HepG2 (cell line): Measurements from ENCODE around the gene ATG5. TPM values are rescaled to one million over a fixed set of nuclear protein-coding genes. Genes with fewer than 3 reads are reported as not detected.

ENCODE experiments used
- ATAC-seq: fragments of 200-7000 bp; cut with Tn5 transposase; 3 replicates; pipeline ENCODE4 v1.9.1; 2020; ENCODE audit warnings: mild to moderate bottlenecking, moderate library complexity
- BruUV-seq: library from RNA; stranded (reverse); fragments of 400-500 nt; replicated peaks from 2 replicates; lab custom pipeline; 2021; lab: Mats Ljungman, UMichigan
- CTCF ChIA-PET: fragments of 300-600 bp; formaldehyde crosslinking; extraction: SDS; loops from one replicate; lab custom pipeline; 2021; ENCODE audit warnings: low total read pairs, inconsistent platforms, low intra/inter-chr PET ratio; lab: Yijun Ruan, JAX
- POLR2A ChIA-PET: fragments of 350-600 bp; sonication (Branson Sonifier 250); formaldehyde crosslinking; loops from one replicate; lab custom pipeline; 2020; ENCODE audit warnings: antibody characterized with exemption, inconsistent platforms; lab: Yijun Ruan, JAX
- DNase-seq: peaks from one replicate; pipeline ENCODE4 v3.0.0-alpha.2; 2015; ENCODE audit warnings: low spot score
- FAIRE-seq: peaks from 3 replicates; lab custom pipeline; 2011; peaks lifted over from hg19 to GRCh38; lab: Jason Lieb, UNC
- H2AFZ ChIP-seq: one replicate; pipeline ENCODE4 v1.6.1; 2011; ENCODE audit warnings: low read length, inconsistent platforms
- H3K27ac ChIP-seq: fragments of 300-600 bp; 3 replicates; pipeline ENCODE4 v1.8.0; 2011; ENCODE audit warnings: mixed run types, mild to moderate bottlenecking, mixed read lengths, low read length, inconsistent platforms; ENCODE audit not compliant: insufficient read depth; ENCODE audit errors: extremely low read length
- H3K27me3 ChIP-seq, 2 experiments: fragments of 200-600 bp in 1 of 2; 2 replicates in 1 of 2; 3 replicates in 1 of 2; pipeline versions ENCODE4 v1.6.0 to v1.8.0; 2011; ENCODE audit warnings: low read length in 2 of 2, mild to moderate bottlenecking in 2 of 2, moderate library complexity in 2 of 2, inconsistent platforms in 1 of 2; ENCODE audit not compliant: insufficient read depth in 2 of 2, control insufficient read depth in 1 of 2
- H3K36me3 ChIP-seq, 2 experiments: fragments of 200-600 bp in 1 of 2; replicated peaks in 1 of 2; 2 replicates in 1 of 2; 3 replicates in 1 of 2; pipeline versions ENCODE4 v1.5.1 to v1.8.0; 2011; ENCODE audit warnings: low read length in 2 of 2, inconsistent platforms in 1 of 2; ENCODE audit not compliant: insufficient read depth in 2 of 2, control insufficient read depth in 1 of 2
- H3K4me1 ChIP-seq: 2 replicates; pipeline ENCODE4 v1.5.1; 2012; ENCODE audit warnings: low read length, inconsistent platforms; ENCODE audit not compliant: insufficient read depth
- H3K4me2 ChIP-seq: 2 replicates; pipeline ENCODE4 v1.6.0; 2011; ENCODE audit warnings: low read depth, low read length, inconsistent platforms
- H3K4me3 ChIP-seq, 3 experiments: fragments of 200-600 bp in 1 of 3; sonication (generic), shearing (Covaris generic) in 1 of 3; replicated peaks in 1 of 3; 2 replicates each; pipeline ENCODE4 v1.5.1; 2011 to 2016; ENCODE audit warnings: low read length in 3 of 3, inconsistent platforms in 2 of 3, low read depth in 2 of 3, mild to moderate bottlenecking in 2 of 3, control low read depth in 1 of 3, mixed read lengths in 1 of 3; ENCODE audit not compliant: insufficient read depth in 1 of 3
- H3K79me2 ChIP-seq: one replicate; pipeline ENCODE4 v1.6.1; 2011; ENCODE audit warnings: low read length, inconsistent platforms; ENCODE audit not compliant: insufficient read depth
- H3K9ac ChIP-seq: 2 replicates; pipeline ENCODE4 v1.6.0; 2011; ENCODE audit warnings: mild to moderate bottlenecking, low read depth, low read length, inconsistent platforms; ENCODE audit not compliant: insufficient read depth
- H3K9me3 ChIP-seq: 2 replicates; pipeline ENCODE4 v1.5.1; 2012; ENCODE audit warnings: mild to moderate bottlenecking, low read length
- H4K20me1 ChIP-seq: 2 replicates; pipeline ENCODE4 v1.6.0; 2011; ENCODE audit warnings: inconsistent platforms, mild to moderate bottlenecking, low read length, moderate library complexity; ENCODE audit not compliant: insufficient read depth
- ARNT ChIP-seq: fragments of 450-650 bp; IDR thresholded peaks from 2 replicates; pipeline ENCODE4 v1.6.1; 2017
- HDAC1 ChIP-seq: sonication (generic); formaldehyde crosslinking; IDR thresholded peaks from 2 replicates; pipeline ENCODE4 v1.5.1; 2020; ENCODE audit warnings: mild to moderate bottlenecking, missing genetic modification reagents
- NR2F1 ChIP-seq, 2 experiments: fragments of 450-650 bp in 1 of 2; formaldehyde crosslinking in 1 of 2; IDR thresholded peaks; 2 replicates each; pipeline versions ENCODE4 v1.5.0 to v1.6.1; 2016 to 2020; ENCODE audit warnings: mild to moderate bottlenecking in 1 of 2, missing compliant biosample characterization in 1 of 2, missing genetic modification reagents in 1 of 2, moderate library complexity in 1 of 2
- SALL1 ChIP-seq: sonication (generic); formaldehyde crosslinking; IDR thresholded peaks from 2 replicates; pipeline ENCODE4 v1.8.0; 2022; ENCODE audit warnings: mild to moderate bottlenecking, missing genetic modification reagents
- SIN3B ChIP-seq: fragments of 150-350 bp; IDR thresholded peaks from 2 replicates; pipeline ENCODE4 v1.6.1; 2014; ENCODE audit warnings: low read length
- ZNF382 ChIP-seq: sonication (generic); formaldehyde crosslinking; IDR thresholded peaks from 2 replicates; pipeline ENCODE4 v1.5.0; 2020; ENCODE audit warnings: missing genetic modification reagents, mild to moderate bottlenecking, borderline replicate concordance
- ZSCAN20 ChIP-seq: sonication (generic); formaldehyde crosslinking; IDR thresholded peaks from 2 replicates; pipeline ENCODE4 v1.4.0; 2020; ENCODE audit warnings: missing genetic modification reagents, mild to moderate bottlenecking, borderline replicate concordance
- ZSCAN29 ChIP-seq: sonication (generic); formaldehyde crosslinking; conservative IDR thresholded peaks from 2 replicates; pipeline ENCODE4 v1.4.0; 2020; ENCODE audit warnings: mild to moderate bottlenecking, missing genetic modification reagents
- ZSCAN30 ChIP-seq: sonication (generic); formaldehyde crosslinking; IDR thresholded peaks from 2 replicates; pipeline ENCODE4 v1.5.0; 2020; ENCODE audit warnings: mild to moderate bottlenecking, missing genetic modification reagents
- ZSCAN5A ChIP-seq: sonication (generic); formaldehyde crosslinking; IDR thresholded peaks from 2 replicates; pipeline ENCODE4 v1.8.0; 2022; ENCODE audit warnings: mild to moderate bottlenecking, missing genetic modification reagents, borderline replicate concordance
- WGBS: methylation state at CpG from one replicate; pipeline ENCODE4 v1.1.6; 2017; ENCODE audit warnings: low lambda C conversion rate; 5-methylcytosine and 5-hydroxymethylcytosine counted together
- in situ Hi-C: cut with HindIII; loops from 2 replicates; pipeline ENCODE4 v1.10.0; 2017; ENCODE audit warnings: low pct_unique_long_range_greater_than_20kb; ENCODE audit not compliant: extremely low pct_ligation_motif_present
- intact Hi-C: fragments of 100-400 bp; cut with micrococcal nuclease; formaldehyde crosslinking; loops from one replicate; pipeline ENCODE4 v1.10.0; 2022; ENCODE audit not compliant: unreplicated experiment
- polyA plus RNA-seq, 8 experiments: library from polyadenylated mRNA; depleted of rRNA in 3 of 8; stranded (reverse) in 7 of 8; unstranded in 1 of 8; fragments of >200 nt; fragmentation: Illumina TruSeq in 4 of 8; extraction: Trizol in 4 of 8; gene quantifications; 2 replicates each; pipeline versions ENCODE4 v1.2.1 to v1.2.3, GENCODE V29; 2011 to 2016; ENCODE audit warnings: low read depth in 4 of 8, missing spikeins in 1 of 8, mixed read lengths in 1 of 8; ENCODE audit not compliant: insufficient read depth in 1 of 8
- total RNA-seq, 5 experiments: library from RNA; depleted of rRNA; stranded (reverse); fragments of >200 nt; fragmentation: Illumina TruSeq; extraction: Trizol; gene quantifications; 2 replicates each; pipeline ENCODE4 v1.2.3, GENCODE V29; 2016; ENCODE audit warnings: low read depth in 1 of 5
- TF ChIP-seq, protein P1 (sequence below): sonication (generic); formaldehyde crosslinking; IDR thresholded peaks from 2 replicates; pipeline ENCODE4 v1.5.0; 2020; ENCODE audit warnings: missing genetic modification reagents
- TF ChIP-seq, protein P2 (sequence below): IDR thresholded peaks from 2 replicates; pipeline ENCODE4 v1.6.1; 2016; ENCODE audit warnings: missing genetic modification reagents, missing compliant biosample characterization
- TF ChIP-seq, protein P3 (sequence below): sonication (generic); formaldehyde crosslinking; IDR thresholded peaks from 2 replicates; pipeline ENCODE4 v1.5.1; 2020; ENCODE audit warnings: mild to moderate bottlenecking, missing genetic modification reagents, moderate library complexity

Gene ATG5
- total and polyA plus RNA-seq, 2 of the 13 experiments (the other 11 are each of a cell fraction or from before 2014, with no cell fraction given): 21.3 to 48.0 TPM

- H3K4me1 ChIP-seq: peaks cover 11% of the 10 kb centered on the region
- in situ Hi-C loops (no loop called here), intact Hi-C loops (no loop called here)
- no peaks in the 10 kb centered on the region for H3K27me3 ChIP-seq
- ATAC-seq (no peak), FAIRE-seq (no peak), DNase-seq (no peak)
- WGBS: no CpG with 5 or more reads among the region's 1 CpG
- H3K79me2 ChIP-seq: no peaks in the 10 kb centered on the region
- H3K9ac ChIP-seq: no peak overlapping the region
- BruUV-seq: no TSS peak
- ChIA-PET CTCF (no interaction called here), POLR2A (no interaction called here)
- no peaks in the 10 kb centered on the region; a peak in 1 of 5 replicates for H3K36me3 ChIP-seq
- H3K27ac ChIP-seq: no peak overlapping the region
- H3K9me3 ChIP-seq: no peaks in the 10 kb centered on the region
- no peak overlapping the region for H3K4me3 ChIP-seq
- no peak overlapping the region for H2AFZ ChIP-seq
- H3K4me2 ChIP-seq: no peak overlapping the region
- H4K20me1 ChIP-seq: no peaks in the 10 kb centered on the region; the same call in 1 of the 2 replicates
- TF ChIP-seq SALL1 (CRISPR knock-in tag) (no peak), ZNF382 (no peak), ZSCAN30 (CRISPR knock-in tag) (no peak)
- TF ChIP-seq, protein P1, sequence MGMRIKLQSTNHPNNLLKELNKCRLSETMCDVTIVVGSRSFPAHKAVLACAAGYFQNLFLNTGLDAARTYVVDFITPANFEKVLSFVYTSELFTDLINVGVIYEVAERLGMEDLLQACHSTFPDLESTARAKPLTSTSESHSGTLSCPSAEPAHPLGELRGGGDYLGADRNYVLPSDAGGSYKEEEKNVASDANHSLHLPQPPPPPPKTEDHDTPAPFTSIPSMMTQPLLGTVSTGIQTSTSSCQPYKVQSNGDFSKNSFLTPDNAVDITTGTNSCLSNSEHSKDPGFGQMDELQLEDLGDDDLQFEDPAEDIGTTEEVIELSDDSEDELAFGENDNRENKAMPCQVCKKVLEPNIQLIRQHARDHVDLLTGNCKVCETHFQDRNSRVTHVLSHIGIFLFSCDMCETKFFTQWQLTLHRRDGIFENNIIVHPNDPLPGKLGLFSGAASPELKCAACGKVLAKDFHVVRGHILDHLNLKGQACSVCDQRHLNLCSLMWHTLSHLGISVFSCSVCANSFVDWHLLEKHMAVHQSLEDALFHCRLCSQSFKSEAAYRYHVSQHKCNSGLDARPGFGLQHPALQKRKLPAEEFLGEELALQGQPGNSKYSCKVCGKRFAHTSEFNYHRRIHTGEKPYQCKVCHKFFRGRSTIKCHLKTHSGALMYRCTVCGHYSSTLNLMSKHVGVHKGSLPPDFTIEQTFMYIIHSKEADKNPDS (CRISPR knock-in tag): no peak
Measured at GRCh38 chr6:106253172-106253571, 72.4 kb downstream of the ATG5 start.

- Histone ChIP-seq H4K20me1 (no peaks in the 10 kb centered on the region; the same call in 1 of the 2 replicates), H3K4me2 (no peak overlapping the region), H3K27ac (no peak overlapping the region), H3K36me3 (peaks cover 0 to 3% of the 10 kb centered on the region in 2 experiments; a peak in 2 of 5 replicates), H3K27me3 (no peaks in the 10 kb centered on the region), H3K9me3 (no peaks in the 10 kb centered on the region), H3K4me3 (no peak overlapping the region), H3K79me2 (no peaks in the 10 kb centered on the region), H2AFZ (no peak overlapping the region), H3K4me1 (peaks cover 11% of the 10 kb centered on the region), H3K9ac (no peak overlapping the region)
- CTCF ChIA-PET: no interaction called here
- POLR2A ChIA-PET: no interaction called here
- FAIRE-seq (no peak), DNase-seq (no peak), ATAC-seq (no peak)
- intact Hi-C loops (no loop called here), in situ Hi-C loops (no loop called here)
- WGBS: 100% methylated on average over 2 of the region's 2 CpGs
- BruUV-seq: no TSS peak
- TF ChIP-seq, protein P2, sequence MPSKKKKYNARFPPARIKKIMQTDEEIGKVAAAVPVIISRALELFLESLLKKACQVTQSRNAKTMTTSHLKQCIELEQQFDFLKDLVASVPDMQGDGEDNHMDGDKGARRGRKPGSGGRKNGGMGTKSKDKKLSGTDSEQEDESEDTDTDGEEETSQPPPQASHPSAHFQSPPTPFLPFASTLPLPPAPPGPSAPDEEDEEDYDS (CRISPR knock-in tag): no peak
- TF ChIP-seq ZSCAN20 (CRISPR knock-in tag): no peak
- TF ChIP-seq, protein P3, sequence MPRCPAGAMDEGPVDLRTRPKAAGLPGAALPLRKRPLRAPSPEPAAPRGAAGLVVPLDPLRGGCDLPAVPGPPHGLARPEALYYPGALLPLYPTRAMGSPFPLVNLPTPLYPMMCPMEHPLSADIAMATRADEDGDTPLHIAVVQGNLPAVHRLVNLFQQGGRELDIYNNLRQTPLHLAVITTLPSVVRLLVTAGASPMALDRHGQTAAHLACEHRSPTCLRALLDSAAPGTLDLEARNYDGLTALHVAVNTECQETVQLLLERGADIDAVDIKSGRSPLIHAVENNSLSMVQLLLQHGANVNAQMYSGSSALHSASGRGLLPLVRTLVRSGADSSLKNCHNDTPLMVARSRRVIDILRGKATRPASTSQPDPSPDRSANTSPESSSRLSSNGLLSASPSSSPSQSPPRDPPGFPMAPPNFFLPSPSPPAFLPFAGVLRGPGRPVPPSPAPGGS (CRISPR knock-in tag): no peak
- no peak for TF ChIP-seq ZSCAN29
- TF ChIP-seq ZSCAN5A (CRISPR knock-in tag): no peak
- TF ChIP-seq ARNT: no peak
- no peak for TF ChIP-seq HDAC1 (CRISPR knock-in tag)
- TF ChIP-seq SIN3B: no peak
- no peak for TF ChIP-seq NR2F1 (CRISPR knock-in tag; IDR thresholded peaks at IDR 0.05)
Measured at GRCh38 chr6:106252687-106253086, 72.9 kb downstream of the ATG5 start.
